ENCODE results near the gene RSRC1.

Gene RSRC1

GRCh38 chr3:158261371-158261991 is 151.6 kb downstream of the RSRC1 start:
- no peak overlapping the region for H3K4me3 Mint-ChIP-seq
- CTCF ChIA-PET, result no interaction called here
- DNase-seq, result no peak
- peaks cover under 1% of the 10 kb centered on the region for H3K36me3 Mint-ChIP-seq
- no peak overlapping the region for H3K27ac Mint-ChIP-seq
- H3K4me1 Mint-ChIP-seq, result no peaks in the 10 kb centered on the region
- H3K27me3 Mint-ChIP-seq, result no peaks in the 10 kb centered on the region
- H3K9me3 Mint-ChIP-seq, result peaks cover 14% of the 10 kb centered on the region

- H3K4me1 Mint-ChIP-seq, result no peaks in the 10 kb centered on the region
- no peak overlapping the region for H3K4me3 Mint-ChIP-seq
- H3K27me3 Mint-ChIP-seq, result no peaks in the 10 kb centered on the region
- DNase-seq, result no peak
- H3K27ac Mint-ChIP-seq, result no peak overlapping the region
- CTCF ChIA-PET, result no interaction called here
- H3K9me3 Mint-ChIP-seq, result peaks cover 24% of the 10 kb centered on the region
- H3K36me3 Mint-ChIP-seq, result peaks cover 13% of the 10 kb centered on the region
Observed at GRCh38 chr3:158264894-158265293, 155.0 kb downstream of the RSRC1 start.

- H3K36me3 Mint-ChIP-seq, result peaks cover 15% of the 10 kb centered on the region
- H3K4me3 Mint-ChIP-seq, result no peak overlapping the region
- CTCF ChIA-PET, result no interaction called here
- H3K27me3 Mint-ChIP-seq, result no peaks in the 10 kb centered on the region
- peaks cover 24% of the 10 kb centered on the region for H3K9me3 Mint-ChIP-seq
- no peaks in the 10 kb centered on the region for H3K4me1 Mint-ChIP-seq
- no peak for DNase-seq
- H3K27ac Mint-ChIP-seq, result no peak overlapping the region
Observed at GRCh38 chr3:158267015-158267414, 157.1 kb downstream of the RSRC1 start.

- H3K4me1 Mint-ChIP-seq, result no peaks in the 10 kb centered on the region
Observed at GRCh38 chr3:158269942-158270341, 160.1 kb downstream of the RSRC1 start.

GRCh38 chr3:158272081-158272480 is 162.2 kb downstream of the RSRC1 start:
- no peak overlapping the region for H3K4me3 Mint-ChIP-seq
- H3K27ac Mint-ChIP-seq, result no peak overlapping the region
- DNase-seq, result no peak
- H3K9me3 Mint-ChIP-seq, result peaks cover 11% of the 10 kb centered on the region
- H3K36me3 Mint-ChIP-seq, result peaks cover 14% of the 10 kb centered on the region
- no peaks in the 10 kb centered on the region for H3K4me1 Mint-ChIP-seq
- CTCF ChIA-PET, result no interaction called here
- no peaks in the 10 kb centered on the region for H3K27me3 Mint-ChIP-seq

More at GRCh38 chr3:158269942-158270341, 160.1 kb downstream of the RSRC1 start:
- Mint-ChIP-seq H3K27me3 (no peaks in the 10 kb centered on the region), H3K36me3 (peaks cover 16% of the 10 kb centered on the region), H3K4me3 (no peak overlapping the region), H3K9me3 (peaks cover 19% of the 10 kb centered on the region), H3K27ac (no peak overlapping the region)
- CTCF ChIA-PET, result no interaction called here
- no peak for DNase-seq

- CTCF ChIA-PET, result no interaction called here
- Mint-ChIP-seq H3K27ac (no peak overlapping the region), H3K27me3 (no peaks in the 10 kb centered on the region), H3K4me3 (no peak overlapping the region), H3K4me1 (no peaks in the 10 kb centered on the region), H3K36me3 (peaks cover 11% of the 10 kb centered on the region), H3K9me3 (peaks cover 2% of the 10 kb centered on the region)
- no peak for DNase-seq
Observed at GRCh38 chr3:158273656-158274055, 163.8 kb downstream of the RSRC1 start.

GRCh38 chr3:158278187-158278586 is 168.3 kb downstream of the RSRC1 start:
- Mint-ChIP-seq H3K4me3 (no peak overlapping the region), H3K4me1 (no peaks in the 10 kb centered on the region), H3K36me3 (peaks cover 7% of the 10 kb centered on the region), H3K27me3 (no peaks in the 10 kb centered on the region), H3K27ac (no peak overlapping the region), H3K9me3 (no peaks in the 10 kb centered on the region)
- DNase-seq, result no peak
- CTCF ChIA-PET, result no interaction called here

GRCh38 chr3:158279609-158280008 is 169.7 kb downstream of the RSRC1 start:
- H3K36me3 Mint-ChIP-seq, result peaks cover 7% of the 10 kb centered on the region
- no peak for DNase-seq
- H3K4me3 Mint-ChIP-seq, result no peak overlapping the region
- H3K27ac Mint-ChIP-seq, result no peak overlapping the region
- no peaks in the 10 kb centered on the region for H3K27me3 Mint-ChIP-seq
- no peaks in the 10 kb centered on the region for H3K4me1 Mint-ChIP-seq
- CTCF ChIA-PET, result no interaction called here
- H3K9me3 Mint-ChIP-seq, result no peaks in the 10 kb centered on the region

GRCh38 chr3:158295771-158296170 is 185.9 kb downstream of the RSRC1 start:
- Mint-ChIP-seq H3K9me3 (no peaks in the 10 kb centered on the region), H3K27ac (no peak overlapping the region), H3K4me3 (no peak overlapping the region), H3K4me1 (no peaks in the 10 kb centered on the region), H3K36me3 (no peaks in the 10 kb centered on the region), H3K27me3 (no peaks in the 10 kb centered on the region)
- CTCF ChIA-PET, result no interaction called here
- no peak for DNase-seq

GRCh38 chr3:158297940-158298339 is 188.1 kb downstream of the RSRC1 start:
- DNase-seq, result no peak
- Mint-ChIP-seq H3K4me3 (no peak overlapping the region), H3K9me3 (no peaks in the 10 kb centered on the region), H3K36me3 (peaks cover 1% of the 10 kb centered on the region), H3K27me3 (no peaks in the 10 kb centered on the region), H3K4me1 (no peaks in the 10 kb centered on the region), H3K27ac (no peak overlapping the region)
- CTCF ChIA-PET, result no interaction called here

GRCh38 chr3:158308236-158308928 is 198.5 kb downstream of the RSRC1 start:
- Mint-ChIP-seq H3K4me1 (no peaks in the 10 kb centered on the region), H3K36me3 (no peaks in the 10 kb centered on the region), H3K9me3 (no peaks in the 10 kb centered on the region), H3K27ac (no peak overlapping the region), H3K4me3 (no peak overlapping the region), H3K27me3 (no peaks in the 10 kb centered on the region)
- CTCF ChIA-PET, result no interaction called here
- DNase-seq, result no peak

GRCh38 chr3:158312560-158313141 is 202.8 kb downstream of the RSRC1 start:
- Mint-ChIP-seq H3K36me3 (no peaks in the 10 kb centered on the region), H3K4me1 (no peaks in the 10 kb centered on the region), H3K9me3 (no peaks in the 10 kb centered on the region), H3K27me3 (no peaks in the 10 kb centered on the region), H3K4me3 (no peak overlapping the region), H3K27ac (no peak overlapping the region)
- CTCF ChIA-PET, result interaction anchor here (0.8 to 1.1 kb wide), 4 partner anchors 9 to 448 kb away, joined by 3 to 4 read pairs (median 3); no protein-coding TSS in a partner anchor
- DNase-seq, result no peak

GRCh38 chr3:158313338-158313927 is 203.5 kb downstream of the RSRC1 start:
- DNase-seq, result no peak
- H3K27me3 Mint-ChIP-seq, result no peaks in the 10 kb centered on the region
- CTCF ChIA-PET, result interaction anchor here (0.7 to 1.0 kb wide), 3 partner anchors 13 to 449 kb away, joined by 3 read pairs; no protein-coding TSS in a partner anchor

GRCh38 chr3:158314426-158315357 is 204.8 kb downstream of the RSRC1 start:
- Mint-ChIP-seq H3K27me3 (no peaks in the 10 kb centered on the region), H3K4me1 (no peaks in the 10 kb centered on the region), H3K27ac (no peak overlapping the region), H3K36me3 (no peaks in the 10 kb centered on the region), H3K4me3 (no peak overlapping the region), H3K9me3 (no peaks in the 10 kb centered on the region)
- CTCF ChIA-PET, result interaction anchor here (0.8 kb wide), 1 partner anchor 450 kb away, joined by 3 read pairs; no protein-coding TSS in a partner anchor
- no peak for DNase-seq

More at GRCh38 chr3:158313338-158313927, 203.5 kb downstream of the RSRC1 start:
- Mint-ChIP-seq H3K36me3 (no peaks in the 10 kb centered on the region), H3K27ac (no peak overlapping the region), H3K4me3 (no peak overlapping the region), H3K4me1 (no peaks in the 10 kb centered on the region), H3K9me3 (no peaks in the 10 kb centered on the region)

Data from activated naive CD4-positive, alpha-beta T cell treated with anti-CD3 and anti-CD28 coated beads, Interleukin-2, amount 10 ng/mL, durations not matched to agents 7 days and 5 days (primary cell).